Calu3 (cell line): ENCODE measurements around the gene SLIT3. TPM values are rescaled to one million over a fixed set of nuclear protein-coding genes. Genes with fewer than 3 reads are reported as not detected.

Source experiments
- BruUV-seq: library from RNA; stranded (reverse); fragments of 400-500 nt; replicated peaks from 2 replicates; lab custom pipeline; 2021; lab: Mats Ljungman, UMichigan
- CTCF ChIA-PET: fragments of 300-600 bp; sonication (Branson Sonifier 250); formaldehyde crosslinking; loops from one replicate; lab custom pipeline; 2022; ENCODE audit warnings: antibody characterized with exemption; lab: Charles Lee
- DNase-seq: peaks from one replicate; pipeline ENCODE4 v3.0.0; 2022
- H3K27ac Mint-ChIP-seq: one replicate; pipeline ENCODE4 v1.8.0; 2022; ENCODE audit warnings: mixed read lengths; ENCODE audit not compliant: unreplicated experiment
- H3K27me3 Mint-ChIP-seq: one replicate; pipeline ENCODE4 v1.8.0; 2022; ENCODE audit warnings: mixed read lengths; ENCODE audit not compliant: unreplicated experiment
- H3K36me3 Mint-ChIP-seq: one replicate; pipeline ENCODE4 v1.8.0; 2022; ENCODE audit warnings: mild to moderate bottlenecking, moderate library complexity, mixed read lengths; ENCODE audit not compliant: insufficient read depth, unreplicated experiment
- H3K4me1 Mint-ChIP-seq: one replicate; pipeline ENCODE4 v1.8.0; 2022; ENCODE audit warnings: mild to moderate bottlenecking, low read depth, mixed read lengths; ENCODE audit not compliant: unreplicated experiment
- H3K4me3 Mint-ChIP-seq: one replicate; pipeline ENCODE4 v1.8.0; 2022; ENCODE audit warnings: mild to moderate bottlenecking, low read depth, moderate library complexity, mixed read lengths; ENCODE audit not compliant: unreplicated experiment
- H3K9me3 Mint-ChIP-seq: one replicate; pipeline ENCODE4 v1.8.0; 2022; ENCODE audit warnings: low read depth, mixed read lengths; ENCODE audit not compliant: unreplicated experiment
- intact Hi-C: fragments of 100-400 bp; cut with micrococcal nuclease; formaldehyde crosslinking; loops from one replicate; pipeline ENCODE4 v1.10.0; 2022; ENCODE audit not compliant: unreplicated experiment
- total RNA-seq: library from RNA; stranded (reverse); gene quantifications from 2 replicates; pipeline ENCODE4 v1.2.3, GENCODE V29; 2022
- TF ChIP-seq, protein P1 (sequence below): fragments of 200-600 bp; IDR thresholded peaks from one replicate; pipeline ENCODE4 v1.8.0; 2022; ENCODE audit warnings: antibody characterized with exemption; ENCODE audit not compliant: unreplicated experiment

Gene SLIT3
- total RNA-seq, 1 experiment from 2014 or later = not detected

DNA sequence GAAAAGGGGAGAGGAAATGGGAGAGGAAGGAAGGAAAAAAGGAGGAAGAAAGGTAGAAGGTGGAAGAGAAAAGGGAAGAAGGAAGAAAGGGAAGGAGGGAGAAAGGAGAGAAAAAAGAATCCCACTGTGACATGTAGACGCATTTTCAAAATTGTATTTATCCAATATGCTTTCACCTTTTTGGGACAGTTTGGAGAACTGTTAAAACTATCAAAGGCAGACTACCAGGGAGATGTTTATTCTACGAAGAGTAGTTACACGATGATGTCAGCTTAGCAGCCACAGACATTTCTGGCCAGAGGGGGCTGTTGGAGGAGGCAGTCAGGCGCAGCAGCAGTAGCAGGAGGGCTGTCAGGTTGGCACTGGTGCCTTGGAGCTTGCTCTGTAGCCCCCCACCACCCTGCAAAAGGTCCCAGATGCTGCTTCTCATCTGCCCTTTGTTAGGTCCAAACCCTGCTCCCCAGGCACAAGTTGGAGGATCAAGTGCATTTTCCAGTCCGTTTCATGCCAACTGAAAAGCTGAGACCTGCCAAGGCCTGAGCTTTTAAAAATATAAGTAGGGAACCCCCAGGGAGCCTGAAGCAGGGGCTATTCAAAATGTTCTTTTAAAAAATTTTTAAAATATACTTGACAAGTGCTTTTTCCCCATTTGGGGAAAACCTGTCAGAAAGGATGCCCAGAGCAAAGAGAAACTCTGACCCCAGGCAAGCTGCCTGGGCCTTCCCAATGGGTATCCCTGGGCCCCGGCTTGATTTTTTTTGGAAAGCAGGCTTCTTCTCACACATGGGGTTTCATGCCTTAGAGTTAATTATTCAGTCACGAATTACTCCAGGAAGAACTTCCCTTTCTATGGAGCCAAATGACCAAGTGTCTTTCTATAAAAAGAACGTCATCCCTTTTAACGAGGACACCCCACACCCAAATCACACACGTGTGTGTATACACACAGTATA is 203.3 kb downstream of the SLIT3 start:
- Mint-ChIP-seq H3K27me3 (peaks cover 35% of the 10 kb centered on the region), H3K9me3 (no peaks in the 10 kb centered on the region), H3K36me3 (no peaks in the 10 kb centered on the region), H3K4me1 (no peaks in the 10 kb centered on the region), H3K4me3 (no peak overlapping the region), H3K27ac (no peak overlapping the region)
- TF ChIP-seq, protein P1, sequence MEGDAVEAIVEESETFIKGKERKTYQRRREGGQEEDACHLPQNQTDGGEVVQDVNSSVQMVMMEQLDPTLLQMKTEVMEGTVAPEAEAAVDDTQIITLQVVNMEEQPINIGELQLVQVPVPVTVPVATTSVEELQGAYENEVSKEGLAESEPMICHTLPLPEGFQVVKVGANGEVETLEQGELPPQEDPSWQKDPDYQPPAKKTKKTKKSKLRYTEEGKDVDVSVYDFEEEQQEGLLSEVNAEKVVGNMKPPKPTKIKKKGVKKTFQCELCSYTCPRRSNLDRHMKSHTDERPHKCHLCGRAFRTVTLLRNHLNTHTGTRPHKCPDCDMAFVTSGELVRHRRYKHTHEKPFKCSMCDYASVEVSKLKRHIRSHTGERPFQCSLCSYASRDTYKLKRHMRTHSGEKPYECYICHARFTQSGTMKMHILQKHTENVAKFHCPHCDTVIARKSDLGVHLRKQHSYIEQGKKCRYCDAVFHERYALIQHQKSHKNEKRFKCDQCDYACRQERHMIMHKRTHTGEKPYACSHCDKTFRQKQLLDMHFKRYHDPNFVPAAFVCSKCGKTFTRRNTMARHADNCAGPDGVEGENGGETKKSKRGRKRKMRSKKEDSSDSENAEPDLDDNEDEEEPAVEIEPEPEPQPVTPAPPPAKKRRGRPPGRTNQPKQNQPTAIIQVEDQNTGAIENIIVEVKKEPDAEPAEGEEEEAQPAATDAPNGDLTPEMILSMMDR = no peak
- DNase-seq = no peak
- BruUV-seq = no TSS peak
- CTCF ChIA-PET = no interaction called here
- intact Hi-C loops = no loop called here

DNA sequence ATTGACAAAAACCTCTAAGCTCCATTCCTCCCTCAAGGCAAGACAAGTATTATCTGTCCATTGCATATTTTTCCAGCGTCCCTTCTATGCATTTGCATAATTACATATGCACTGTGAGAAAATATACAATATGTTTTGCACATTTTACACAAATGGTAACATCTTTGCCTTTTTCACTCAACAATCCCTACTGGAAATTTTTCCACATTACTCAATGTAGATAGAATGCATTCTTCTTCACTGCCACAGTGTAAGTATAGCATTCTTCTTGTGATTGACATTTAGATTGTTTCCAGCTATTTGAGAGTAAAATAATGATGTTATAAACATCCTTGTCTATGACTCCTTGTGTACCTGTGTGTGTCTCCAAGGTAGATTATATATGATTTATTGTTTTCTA is 205.0 kb downstream of the SLIT3 start:
- TF ChIP-seq, protein P1 = no peak
- no TSS peak for BruUV-seq
- peaks cover 35% of the 10 kb centered on the region for H3K27me3 Mint-ChIP-seq
- no peak for DNase-seq
- CTCF ChIA-PET = no interaction called here
- no peak overlapping the region for H3K4me3 Mint-ChIP-seq
- intact Hi-C loops = no loop called here
- H3K27ac Mint-ChIP-seq = no peak overlapping the region
- H3K4me1 Mint-ChIP-seq = no peaks in the 10 kb centered on the region
- no peaks in the 10 kb centered on the region for H3K9me3 Mint-ChIP-seq
- no peaks in the 10 kb centered on the region for H3K36me3 Mint-ChIP-seq

DNA sequence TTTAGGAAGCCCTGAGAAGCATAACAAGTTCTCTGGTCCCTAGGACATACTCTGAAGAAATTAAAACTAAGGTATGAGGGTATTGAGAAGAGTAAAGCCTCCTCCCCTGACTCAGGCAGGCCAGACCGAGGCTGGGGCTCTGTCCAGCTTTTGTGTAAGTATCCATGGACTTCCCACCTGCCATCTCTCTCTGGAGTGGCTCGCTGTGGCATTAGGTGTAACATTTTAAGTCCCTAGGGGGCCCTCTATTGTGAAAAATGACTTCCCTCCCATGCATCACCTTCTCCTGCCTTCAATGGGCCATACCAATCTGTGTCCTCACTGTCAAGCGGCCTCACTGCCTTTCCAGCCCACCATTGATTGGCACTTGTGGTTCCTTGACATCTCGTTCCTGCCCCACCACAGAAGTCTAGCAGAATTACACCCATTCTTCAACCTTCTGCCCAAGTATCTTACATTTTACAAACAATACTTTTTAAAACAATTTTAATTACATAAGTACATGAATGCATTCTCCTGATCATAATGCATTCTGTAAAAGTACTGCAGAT is 205.5 kb downstream of the SLIT3 start:
- H3K4me3 Mint-ChIP-seq = no peak overlapping the region
- peaks cover 34% of the 10 kb centered on the region for H3K27me3 Mint-ChIP-seq
- no peak for DNase-seq
- intact Hi-C loops = no loop called here
- no peaks in the 10 kb centered on the region for H3K36me3 Mint-ChIP-seq
- no peak overlapping the region for H3K27ac Mint-ChIP-seq
- BruUV-seq = no TSS peak
- H3K9me3 Mint-ChIP-seq = peaks cover 1% of the 10 kb centered on the region
- CTCF ChIA-PET = no interaction called here
- TF ChIP-seq, protein P1 = no peak
- no peaks in the 10 kb centered on the region for H3K4me1 Mint-ChIP-seq

DNA sequence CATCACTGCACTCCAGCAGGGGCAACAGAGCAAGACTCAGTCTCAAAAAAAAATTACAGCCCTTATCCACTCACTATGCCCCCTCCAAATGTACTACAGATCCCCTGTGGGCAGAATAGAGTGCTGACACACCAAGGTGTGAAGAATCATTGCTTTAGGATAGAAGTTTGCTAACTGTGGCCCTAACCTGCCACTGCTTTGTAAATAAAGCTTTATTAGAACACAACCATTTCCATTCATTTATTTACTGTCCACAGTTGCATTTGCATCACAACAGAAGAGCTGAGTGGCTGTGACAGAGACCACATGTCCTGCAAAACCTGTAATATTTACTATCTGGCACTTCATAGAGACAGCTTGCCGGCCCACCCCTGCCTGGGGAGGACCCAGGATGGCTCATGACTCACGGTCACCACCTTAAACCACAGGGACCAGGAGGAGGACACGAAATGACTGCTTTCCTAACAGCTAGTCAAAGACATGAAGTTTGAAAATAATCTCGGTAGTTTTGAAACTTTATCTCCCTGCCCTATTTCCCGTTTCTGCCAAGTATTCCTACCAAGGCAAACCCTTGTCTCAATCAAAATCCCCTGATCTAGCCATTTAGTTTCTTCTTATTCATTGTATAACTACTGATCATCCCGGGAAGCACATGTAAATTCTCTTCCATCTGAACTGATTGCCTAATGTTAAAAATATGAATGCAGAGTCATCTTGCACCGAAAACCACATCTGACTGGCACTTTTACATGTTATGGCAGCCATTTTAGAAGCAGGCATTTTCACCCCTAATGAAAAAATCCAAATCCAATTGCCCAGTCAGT is 206.1 kb downstream of the SLIT3 start:
- TF ChIP-seq, protein P1 = no peak
- H3K4me1 Mint-ChIP-seq = no peaks in the 10 kb centered on the region
- H3K9me3 Mint-ChIP-seq = peaks cover 2% of the 10 kb centered on the region
- CTCF ChIA-PET = no interaction called here
- intact Hi-C loops = no loop called here
- no peaks in the 10 kb centered on the region for H3K36me3 Mint-ChIP-seq
- H3K4me3 Mint-ChIP-seq = no peak overlapping the region
- peaks cover 28% of the 10 kb centered on the region for H3K27me3 Mint-ChIP-seq
- DNase-seq = no peak
- no peak overlapping the region for H3K27ac Mint-ChIP-seq
- BruUV-seq = no TSS peak
